A549 (cell line): Measurements from ENCODE around the gene COPS4. TPM values are rescaled to one million over a fixed set of nuclear protein-coding genes. Genes with fewer than 3 reads are reported as not detected.
"Not testable (repeated sequence)": the region's sequence is repeated elsewhere in the genome, so short reads cannot be mapped to it uniquely, and the experiment has no call there.

Experiments
- ATAC-seq, 2 experiments: fragments of 200-7000 bp in 1 of 2; fragments of >200 bp in 1 of 2; cut with Nextera tagmentation in 1 of 2; cut with Tn5 transposase in 1 of 2; 3 replicates each; pipeline versions ENCODE4 v1.8.0 to v1.9.1; 2018 to 2020; ENCODE audit warnings: mild to moderate bottlenecking in 1 of 2, moderate library complexity in 1 of 2
- CTCF ChIA-PET: fragments of 300-600 bp; sonication (Branson Sonifier 250); formaldehyde crosslinking; extraction: SDS; loops from one replicate; lab custom pipeline; 2021; ENCODE audit warnings: antibody characterized with exemption, inconsistent platforms; lab: Yijun Ruan, JAX
- POLR2A ChIA-PET: fragments of 350-600 bp; formaldehyde crosslinking; extraction: SDS; loops from one replicate; lab custom pipeline; 2021; ENCODE audit warnings: antibody characterized with exemption, inconsistent platforms; lab: Yijun Ruan, JAX
- DNase-seq, 2 experiments: peaks; one replicate each; pipeline versions ENCODE4 v3.0.0 to v3.0.0-alpha.2; 2011 to 2016; ENCODE audit warnings: low read depth in 1 of 2, low spot score in 1 of 2
- FAIRE-seq: peaks from 2 replicates; lab custom pipeline; 2011; peaks lifted over from hg19 to GRCh38; lab: Jason Lieb, UNC
- H3K27ac ChIP-seq, 2 experiments: fragments of >200 bp; sonication (Bioruptor Twin); formaldehyde crosslinking; 3 replicates each; pipeline ENCODE4 v1.5.1; 2016 to 2017
- H3K4me1 ChIP-seq: fragments of >200 bp; sonication (Bioruptor Twin); formaldehyde crosslinking; 3 replicates; pipeline ENCODE4 v1.6.1; 2016
- H3K4me2 ChIP-seq: fragments of >200 bp; sonication (Bioruptor Twin); formaldehyde crosslinking; 3 replicates; pipeline ENCODE4 v1.6.1; 2016
- H3K4me3 ChIP-seq: fragments of >200 bp; sonication (Bioruptor Twin); formaldehyde crosslinking; 3 replicates; pipeline ENCODE4 v1.5.1; 2016
- H3K9me3 ChIP-seq: fragments of >200 bp; sonication (Bioruptor Twin); formaldehyde crosslinking; 3 replicates; pipeline ENCODE4 v1.6.1; 2016
- BHLHE40 ChIP-seq: IDR thresholded peaks from 2 replicates; pipeline ENCODE4 v1.6.1; 2012; ENCODE audit warnings: low read depth, low read length, inconsistent platforms
- CBX2 ChIP-seq: fragments of 200-600 bp; sonication (generic); IDR thresholded peaks from 2 replicates; pipeline ENCODE4 v1.6.1; 2016; ENCODE audit warnings: low read depth, mild to moderate bottlenecking, borderline replicate concordance
- CBX8 ChIP-seq: fragments of 200-600 bp; sonication (generic); IDR thresholded peaks from 2 replicates; pipeline ENCODE4 v1.6.1; 2016
- EHF ChIP-seq: fragments of 250-450 bp; sonication (Bioruptor Pico); IDR thresholded peaks from 2 replicates; pipeline ENCODE4 v1.5.0; 2020; ENCODE audit warnings: mild to moderate bottlenecking
- EHMT2 ChIP-seq: fragments of 200-600 bp; sonication (generic); IDR thresholded peaks from 2 replicates; pipeline ENCODE4 v1.6.1; 2016; ENCODE audit warnings: antibody characterized with exemption, low read depth, mild to moderate bottlenecking, moderate library complexity
- ELK1 ChIP-seq: fragments of 150-350 bp; IDR thresholded peaks from 2 replicates; pipeline ENCODE4 v1.6.1; 2014; ENCODE audit warnings: low read depth, mild to moderate bottlenecking, low read length
- HEYL ChIP-seq: fragments of 250-450 bp; sonication (Bioruptor Pico); IDR thresholded peaks from 2 replicates; pipeline ENCODE4 v1.8.0; 2021; ENCODE audit warnings: mild to moderate bottlenecking, moderate library complexity
- HOXB5 ChIP-seq: fragments of 250-450 bp; sonication (Bioruptor Pico); IDR thresholded peaks from 2 replicates; pipeline ENCODE4 v1.5.0; 2020; ENCODE audit warnings: mild to moderate bottlenecking, moderate library complexity
- JUN ChIP-seq, 2 experiments: fragments of >200 bp; sonication (Bioruptor Twin); formaldehyde crosslinking; IDR thresholded peaks; 2 replicates in 1 of 2; 3 replicates in 1 of 2; pipeline ENCODE4 v1.6.1; 2016 to 2017
- KDM5A ChIP-seq: fragments of 200-600 bp; sonication (generic); IDR thresholded peaks from 2 replicates; pipeline ENCODE4 v1.6.1; 2016; ENCODE audit warnings: antibody characterized with exemption, mild to moderate bottlenecking
- MAFK ChIP-seq: fragments of 450-650 bp; IDR thresholded peaks from 2 replicates; pipeline ENCODE4 v1.6.1; 2014; ENCODE audit not compliant: partially characterized antibody
- MAX ChIP-seq: IDR thresholded peaks from 2 replicates; pipeline ENCODE4 v1.6.1; 2012
- MAZ ChIP-seq: fragments of 150-350 bp; IDR thresholded peaks from 2 replicates; pipeline ENCODE4 v1.6.1; 2014; ENCODE audit warnings: antibody characterized with exemption, low read depth, low read length, borderline replicate concordance
- NR3C1 ChIP-seq: fragments of >200 bp; sonication (Bioruptor Twin); formaldehyde crosslinking; IDR thresholded peaks from 3 replicates; pipeline ENCODE4 v1.6.1; 2017
- PBX3 ChIP-seq: IDR thresholded peaks from 2 replicates; pipeline ENCODE4 v1.6.1; 2012
- POLR2AphosphoS2 ChIP-seq: conservative IDR thresholded peaks from 2 replicates; pipeline ENCODE4 v1.6.1; 2012; ENCODE audit warnings: low read length, improper control_type of control experiment, inconsistent platforms
- RARB ChIP-seq: fragments of 250-450 bp; sonication (Bioruptor Pico); IDR thresholded peaks from 2 replicates; pipeline ENCODE4 v1.8.0; 2021; ENCODE audit warnings: mild to moderate bottlenecking, moderate library complexity
- SMC3 ChIP-seq: fragments of >200 bp; sonication (Bioruptor Twin); formaldehyde crosslinking; IDR thresholded peaks from 3 replicates; pipeline ENCODE4 v1.6.1; 2018; ENCODE audit warnings: inconsistent platforms
- SREBF2 ChIP-seq: fragments of 450-650 bp; IDR thresholded peaks from 2 replicates; pipeline ENCODE4 v1.6.1; 2014; ENCODE audit warnings: mild to moderate bottlenecking, moderate library complexity
- TP53 ChIP-seq: fragments of 250-450 bp; sonication (Bioruptor Pico); IDR thresholded peaks from 2 replicates; pipeline ENCODE4 v1.5.0; 2021; ENCODE audit warnings: mild to moderate bottlenecking, moderate library complexity
- WGBS: methylation state at CpG from one replicate; pipeline ENCODE4 v1.1.6; 2017; ENCODE audit errors: missing lambda C conversion rate; 5-methylcytosine and 5-hydroxymethylcytosine counted together
- polyA plus RNA-seq, 4 experiments: library from polyadenylated mRNA; depleted of rRNA in 3 of 4; stranded (reverse); fragments of >200 nt; fragmentation: RNase III in 1 of 4; extraction: RNeasy Plus Mini Kit Qiagen cat#74134 plus additional on column Dnase treatment in 1 of 4; gene quantifications; 2 replicates in 3 of 4; 3 replicates in 1 of 4; pipeline ENCODE4 v1.2.3, GENCODE V29; 2011 to 2017

Gene COPS4
- polyA plus RNA-seq, 2 of the 4 experiments (the other 2 are of a cell fraction): 36.5 to 36.8 TPM

- Histone ChIP-seq H3K27ac (no peak overlapping the region), H3K4me1 (no peaks in the 10 kb centered on the region), H3K4me2 (no peak overlapping the region), H3K9me3 (peaks cover 19% of the 10 kb centered on the region), H3K4me3 (no peak overlapping the region)
- 64% methylated on average over 2 of the region's 2 CpGs for WGBS
- FAIRE-seq (no peak), ATAC-seq (no peak), DNase-seq (no peak)
- ChIA-PET CTCF (no interaction called here), POLR2A (no interaction called here)
- no peak for TF ChIP-seq BHLHE40
- no peak for TF ChIP-seq PBX3
- no peak for TF ChIP-seq ELK1
- TF ChIP-seq HEYL: no peak
- no peak for TF ChIP-seq NR3C1
- no peak for TF ChIP-seq JUN (IDR thresholded peaks at IDR 0.05)
These were observed 12.1 kb upstream of the COPS4 start for GRCh38 chr4:83022724-83023450.

GRCh38 chr4:83023599-83023998 lies 11.4 kb upstream of the COPS4 start:
- CTCF ChIA-PET, DNase-seq, FAIRE-seq, ATAC-seq, POLR2A ChIA-PET, H3K4me3 ChIP-seq, H3K4me1 ChIP-seq, H3K4me2 ChIP-seq, H3K27ac ChIP-seq: not testable (repeated sequence)
- WGBS: 54% methylated on average over 1 of the region's 1 CpG
- peaks cover 19% of the 10 kb centered on the region for H3K9me3 ChIP-seq

- no peak for DNase-seq
- CTCF ChIA-PET: no interaction called here
- WGBS: 3% methylated on average over 2 of the region's 2 CpGs
- H3K9me3 ChIP-seq: peaks cover 19% of the 10 kb centered on the region
- FAIRE-seq: no peak
- POLR2A ChIA-PET: no interaction called here
- H3K4me3 ChIP-seq: no peak overlapping the region
- no peak overlapping the region for H3K4me2 ChIP-seq
- no peaks in the 10 kb centered on the region for H3K4me1 ChIP-seq
- TF ChIP-seq CBX8 (no peak), TP53 (no peak), CBX2 (no peak), KDM5A (no peak), POLR2AphosphoS2 (no peak), MAZ (no peak), NR3C1 (no peak), MAFK (no peak), SREBF2 (no peak)
- no peak overlapping the region for H3K27ac ChIP-seq
- no peak for ATAC-seq
These were observed 10.8 kb upstream of the COPS4 start for GRCh38 chr4:83024233-83024632.

GRCh38 chr4:83025563-83025962 lies 9.4 kb upstream of the COPS4 start:
- ChIA-PET CTCF (interaction anchor here (0.6 kb wide), 1 partner anchor 14 kb away, joined by 3 read pairs; no protein-coding TSS in a partner anchor), POLR2A (no interaction called here)
- Histone ChIP-seq H3K27ac (no peak overlapping the region), H3K4me1 (no peaks in the 10 kb centered on the region), H3K9me3 (peaks cover 19% of the 10 kb centered on the region), H3K4me2 (no peak overlapping the region), H3K4me3 (no peak overlapping the region)
- FAIRE-seq: no peak
- no peak for ATAC-seq
- DNase-seq: no peak
- TF ChIP-seq MAFK (no peak), EHMT2 (no peak), MAX (no peak), CBX2 (no peak), EHF (CRISPR knock-in tag) (no peak), HOXB5 (CRISPR knock-in tag) (no peak), SREBF2 (no peak), HEYL (no peak), SMC3 (no peak), RARB (no peak)
